HCT116 (cell line): ENCODE results near the gene PPFIA2. TPM values are rescaled to one million over a fixed set of nuclear protein-coding genes. Genes with fewer than 3 reads are reported as not detected.

Experiments used
- ATAC-seq: fragments of 200-7000 bp; cut with Tn5 transposase; 2 replicates; pipeline ENCODE4 v1.9.1; 2020; ENCODE audit warnings: mild to moderate bottlenecking, moderate library complexity
- BruUV-seq: library from RNA; stranded (reverse); fragments of 400-500 nt; replicated peaks from 2 replicates; lab custom pipeline; 2021; lab: Mats Ljungman, UMichigan
- CTCF ChIA-PET: fragments of 300-600 bp; sonication (Branson Sonifier 250); formaldehyde crosslinking; loops from one replicate; lab custom pipeline; 2021; ENCODE audit warnings: antibody characterized with exemption; lab: Charles Lee
- POLR2A ChIA-PET: fragments of 300-600, 350-600 bp; sonication (Branson Sonifier 250); formaldehyde crosslinking; loops from one replicate; lab custom pipeline; 2021; ENCODE audit warnings: antibody characterized with exemption; lab: Charles Lee
- RAD21 ChIA-PET, 2 experiments: fragments of 300-600 bp; sonication (Branson Sonifier 250); formaldehyde crosslinking; loops; one replicate each; lab custom pipeline; 2023; ENCODE audit warnings: low total read pairs in 2 of 2; ENCODE audit not compliant: uncharacterized antibody in 2 of 2, unreplicated experiment in 2 of 2, low non-redundant PET in 1 of 2; lab: Charles Lee
- DNase-seq: peaks from one replicate; pipeline ENCODE4 v3.0.0-alpha.2; 2010; ENCODE audit warnings: low read depth, low spot score
- H2AFZ ChIP-seq: fragments of 200-600 bp; shearing (Covaris generic), sonication (generic); 2 replicates; pipeline ENCODE4 v1.6.1; 2017; ENCODE audit warnings: low read depth, mixed run types, mixed read lengths, antibody characterized with exemption, low read length; ENCODE audit not compliant: poor library complexity, severe bottlenecking
- H3K27ac ChIP-seq: 2 replicates; pipeline ENCODE4 v1.5.1; 2012; ENCODE audit warnings: low read depth, low read length
- H3K27me3 ChIP-seq: fragments of 200-600 bp; sonication (generic); 2 replicates; pipeline ENCODE4 v1.6.1; 2016; ENCODE audit warnings: mixed run types, low read length, mixed read lengths; ENCODE audit not compliant: insufficient read depth
- H3K36me3 ChIP-seq, 2 experiments: fragments of 200-500 bp in 1 of 2; fragments of 200-600 bp in 1 of 2; sonication (Bioruptor generic) in 1 of 2; sonication (generic) in 1 of 2; 2 replicates each; pipeline versions ENCODE4 v1.5.1 to v1.6.1; 2014 to 2016; ENCODE audit warnings: low read length in 2 of 2, inconsistent platforms in 1 of 2, mixed read lengths in 1 of 2, mixed run types in 1 of 2; ENCODE audit not compliant: insufficient read depth in 2 of 2, control insufficient read depth in 1 of 2
- H3K4me1 ChIP-seq, 2 experiments: fragments of 200-600 bp in 1 of 2; sonication (generic) in 1 of 2; 2 replicates each; pipeline versions ENCODE4 v1.5.1 to v1.6.1; 2012 to 2017; ENCODE audit warnings: low read length in 2 of 2, inconsistent platforms in 1 of 2, mild to moderate bottlenecking in 1 of 2, mixed read lengths in 1 of 2, mixed run types in 1 of 2, moderate library complexity in 1 of 2; ENCODE audit not compliant: insufficient read depth in 2 of 2, control insufficient read depth in 1 of 2
- H3K4me2 ChIP-seq: fragments of 200-600 bp; sonication (generic); 2 replicates; pipeline ENCODE4 v1.6.1; 2017; ENCODE audit warnings: mixed run types, low read length, mixed read lengths
- H3K4me3 ChIP-seq, 2 experiments: fragments of 200-600 bp in 1 of 2; sonication (generic) in 1 of 2; replicated peaks in 1 of 2; 2 replicates each; pipeline ENCODE4 v1.5.1; 2011 to 2016; ENCODE audit warnings: low read length in 2 of 2, control low read depth in 1 of 2, low read depth in 1 of 2, mild to moderate bottlenecking in 1 of 2, mixed read lengths in 1 of 2, mixed run types in 1 of 2
- H3K79me2 ChIP-seq: fragments of 200-600 bp; sonication (generic); 2 replicates; pipeline ENCODE4 v1.6.1; 2017; ENCODE audit warnings: mild to moderate bottlenecking, mixed run types, low read length, moderate library complexity, mixed read lengths; ENCODE audit not compliant: insufficient read depth
- H3K9ac ChIP-seq: fragments of 200-600 bp; sonication (generic); 2 replicates; pipeline ENCODE4 v1.6.1; 2016; ENCODE audit warnings: low read length, mixed read lengths
- H3K9me2 ChIP-seq: fragments of 200-600 bp; sonication (generic), shearing (Covaris generic); 2 replicates; pipeline ENCODE4 v1.6.1; 2017; ENCODE audit warnings: mixed run types, mild to moderate bottlenecking, moderate library complexity; ENCODE audit not compliant: insufficient read depth
- H3K9me3 ChIP-seq, 2 experiments: fragments of 200-500 bp in 1 of 2; fragments of 200-600 bp in 1 of 2; sonication (Bioruptor generic) in 1 of 2; sonication (generic) in 1 of 2; 2 replicates each; pipeline ENCODE4 v1.6.1; 2014 to 2017; ENCODE audit warnings: low read length in 2 of 2, mixed read lengths in 2 of 2, inconsistent platforms in 1 of 2, low read depth in 1 of 2, mild to moderate bottlenecking in 1 of 2, mixed run types in 1 of 2, moderate library complexity in 1 of 2; ENCODE audit not compliant: control insufficient read depth in 1 of 2, insufficient read depth in 1 of 2
- H4K20me1 ChIP-seq: fragments of 200-600 bp; sonication (generic), shearing (Covaris generic); 2 replicates; pipeline ENCODE4 v1.6.1; 2017; ENCODE audit warnings: mixed run types, mild to moderate bottlenecking, moderate library complexity; ENCODE audit not compliant: insufficient read depth
- ATF3 ChIP-seq: IDR thresholded peaks from 2 replicates; pipeline ENCODE4 v1.6.1; 2012
- CBX3 ChIP-seq: IDR thresholded peaks from 2 replicates; pipeline ENCODE4 v1.6.1; 2012; ENCODE audit warnings: low read depth
- CEBPB ChIP-seq: IDR thresholded peaks from 2 replicates; pipeline ENCODE4 v1.6.1; 2012; ENCODE audit warnings: low read depth
- EGR1 ChIP-seq: IDR thresholded peaks from 2 replicates; pipeline ENCODE4 v1.6.1; 2012; ENCODE audit warnings: low read depth
- ELF1 ChIP-seq: IDR thresholded peaks from 2 replicates; pipeline ENCODE4 v1.6.1; 2012; ENCODE audit warnings: low read depth, borderline replicate concordance
- EZH2 ChIP-seq: fragments of 200-600 bp; sonication (generic); IDR thresholded peaks from 2 replicates; pipeline ENCODE4 v1.6.1; 2017; ENCODE audit warnings: antibody characterized with exemption, mixed run types
- EZH2phosphoT487 ChIP-seq: fragments of 200-600 bp; IDR thresholded peaks from 2 replicates; pipeline ENCODE4 v1.6.1; 2018; ENCODE audit warnings: antibody characterized with exemption, borderline replicate concordance
- JUND ChIP-seq: IDR thresholded peaks from 2 replicates; pipeline ENCODE4 v1.6.1; 2012
- POLR2A ChIP-seq: IDR thresholded peaks from 2 replicates; pipeline ENCODE4 v1.7.0; 2011; ENCODE audit warnings: borderline replicate concordance; ENCODE audit not compliant: insufficient read depth, insufficient read length; ENCODE audit errors: extremely low read depth
- RAD21 ChIP-seq: IDR thresholded peaks from 2 replicates; pipeline ENCODE4 v1.6.1; 2012; ENCODE audit warnings: low read depth, mild to moderate bottlenecking
- SIN3A ChIP-seq: IDR thresholded peaks from 2 replicates; pipeline ENCODE4 v1.6.1; 2012; ENCODE audit warnings: low read depth
- SP1 ChIP-seq: IDR thresholded peaks from 2 replicates; pipeline ENCODE4 v1.6.1; 2012; ENCODE audit warnings: low read depth
- SRF ChIP-seq: IDR thresholded peaks from 2 replicates; pipeline ENCODE4 v1.6.1; 2012; ENCODE audit warnings: low read depth
- YY1 ChIP-seq: IDR thresholded peaks from 2 replicates; pipeline ENCODE4 v1.6.1; 2011; ENCODE audit warnings: low read length, low read depth, moderate library complexity, mild to moderate bottlenecking; ENCODE audit not compliant: insufficient replicate concordance; ENCODE audit errors: extremely low read depth
- ZFX ChIP-seq: fragments of 450-650 bp; IDR thresholded peaks from 2 replicates; pipeline ENCODE4 v1.6.1; 2017
- intact Hi-C: fragments of 100-400 bp; cut with micrococcal nuclease; formaldehyde crosslinking; loops from 2 replicates; pipeline ENCODE4 v1.10.0; 2022
- total RNA-seq: library from RNA; stranded (reverse); gene quantifications from one replicate; pipeline ENCODE4 v1.2.1, GENCODE V29; 2021; ENCODE audit not compliant: unreplicated experiment
- TF ChIP-seq, protein P1 (sequence below), 3 experiments: fragments of 200-600 bp in 1 of 3; sonication (generic) in 1 of 3; IDR thresholded peaks in 2 of 3; conservative IDR thresholded peaks in 1 of 3; 2 replicates each; pipeline ENCODE4 v1.5.1; 2012 to 2017; ENCODE audit warnings: low read depth in 2 of 3, low read length in 2 of 3, antibody characterized with exemption in 1 of 3, borderline replicate concordance in 1 of 3, control low read depth in 1 of 3, mild to moderate bottlenecking in 1 of 3, mixed read lengths in 1 of 3, mixed run types in 1 of 3, moderate library complexity in 1 of 3; ENCODE audit not compliant: insufficient read depth in 1 of 3
- TF ChIP-seq, protein P2 (sequence below): IDR thresholded peaks from 2 replicates; pipeline ENCODE4 v1.6.1; 2012; ENCODE audit warnings: low read depth
- TF ChIP-seq, protein P3 (sequence below): IDR thresholded peaks from 2 replicates; pipeline ENCODE4 v1.6.1; 2011; ENCODE audit warnings: mild to moderate bottlenecking, low read length, moderate library complexity; ENCODE audit not compliant: insufficient replicate concordance; ENCODE audit errors: extremely low read depth
- TF ChIP-seq, protein P4 (sequence below): IDR thresholded peaks from 2 replicates; pipeline ENCODE4 v1.6.1; 2012

Gene PPFIA2
- total RNA-seq, 1 experiment from 2014 or later = not detected

DNA sequence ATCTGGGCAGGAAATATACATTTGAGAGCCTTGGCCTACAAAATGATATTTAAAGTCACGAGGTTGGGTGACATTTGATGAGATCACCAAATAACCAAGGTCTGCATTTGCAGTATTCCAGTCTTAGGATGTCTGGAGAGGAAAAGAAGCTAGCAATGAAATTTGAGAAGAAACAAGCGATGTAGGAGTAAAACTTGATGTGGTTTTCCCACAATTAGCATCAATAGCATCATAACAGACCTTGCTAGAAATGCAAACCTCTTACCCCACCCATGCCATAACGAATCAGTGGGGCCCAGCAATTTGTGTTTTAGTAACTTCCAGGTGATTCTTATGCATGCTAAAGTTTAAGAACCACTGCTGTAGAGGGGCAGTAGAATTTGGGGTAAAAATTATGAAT, 219.9 kb downstream of the PPFIA2 start:
- no peak overlapping the region for H2AFZ ChIP-seq
- CTCF ChIA-PET = no interaction called here

More for the DNA sequence above, 219.9 kb downstream of the PPFIA2 start:
- Histone ChIP-seq H3K36me3 (no peaks in the 10 kb centered on the region), H3K4me2 (no peak overlapping the region), H3K9me2 (no peaks in the 10 kb centered on the region), H3K27me3 (no peaks in the 10 kb centered on the region), H3K9ac (no peak overlapping the region), H3K27ac (no peak overlapping the region), H3K9me3 (no peaks in the 10 kb centered on the region), H4K20me1 (no peaks in the 10 kb centered on the region), H3K79me2 (no peaks in the 10 kb centered on the region), H3K4me3 (no peak overlapping the region), H3K4me1 (no peaks in the 10 kb centered on the region)
- BruUV-seq = no TSS peak
- TF ChIP-seq ZFX (no peak), ELF1 (no peak), ATF3 (no peak), EGR1 (no peak), EZH2 (no peak), YY1 (no peak), EZH2phosphoT487 (no peak), SP1 (no peak), SIN3A (no peak), POLR2A (no peak), CBX3 (no peak), JUND (no peak), CEBPB (no peak), RAD21 (no peak), SRF (no peak)
- TF ChIP-seq, protein P1, sequence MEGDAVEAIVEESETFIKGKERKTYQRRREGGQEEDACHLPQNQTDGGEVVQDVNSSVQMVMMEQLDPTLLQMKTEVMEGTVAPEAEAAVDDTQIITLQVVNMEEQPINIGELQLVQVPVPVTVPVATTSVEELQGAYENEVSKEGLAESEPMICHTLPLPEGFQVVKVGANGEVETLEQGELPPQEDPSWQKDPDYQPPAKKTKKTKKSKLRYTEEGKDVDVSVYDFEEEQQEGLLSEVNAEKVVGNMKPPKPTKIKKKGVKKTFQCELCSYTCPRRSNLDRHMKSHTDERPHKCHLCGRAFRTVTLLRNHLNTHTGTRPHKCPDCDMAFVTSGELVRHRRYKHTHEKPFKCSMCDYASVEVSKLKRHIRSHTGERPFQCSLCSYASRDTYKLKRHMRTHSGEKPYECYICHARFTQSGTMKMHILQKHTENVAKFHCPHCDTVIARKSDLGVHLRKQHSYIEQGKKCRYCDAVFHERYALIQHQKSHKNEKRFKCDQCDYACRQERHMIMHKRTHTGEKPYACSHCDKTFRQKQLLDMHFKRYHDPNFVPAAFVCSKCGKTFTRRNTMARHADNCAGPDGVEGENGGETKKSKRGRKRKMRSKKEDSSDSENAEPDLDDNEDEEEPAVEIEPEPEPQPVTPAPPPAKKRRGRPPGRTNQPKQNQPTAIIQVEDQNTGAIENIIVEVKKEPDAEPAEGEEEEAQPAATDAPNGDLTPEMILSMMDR (IDR thresholded peaks at IDR 0.05 in 2 of 3, conservative IDR thresholded peaks at IDR 0.05 in 1 of 3; ENCODE audit: borderline replicate concordance in 1 of 3, insufficient read depth in 1 of 3, low read depth in 2 of 3, low read length in 2 of 3) = no peak
- TF ChIP-seq, protein P2, sequence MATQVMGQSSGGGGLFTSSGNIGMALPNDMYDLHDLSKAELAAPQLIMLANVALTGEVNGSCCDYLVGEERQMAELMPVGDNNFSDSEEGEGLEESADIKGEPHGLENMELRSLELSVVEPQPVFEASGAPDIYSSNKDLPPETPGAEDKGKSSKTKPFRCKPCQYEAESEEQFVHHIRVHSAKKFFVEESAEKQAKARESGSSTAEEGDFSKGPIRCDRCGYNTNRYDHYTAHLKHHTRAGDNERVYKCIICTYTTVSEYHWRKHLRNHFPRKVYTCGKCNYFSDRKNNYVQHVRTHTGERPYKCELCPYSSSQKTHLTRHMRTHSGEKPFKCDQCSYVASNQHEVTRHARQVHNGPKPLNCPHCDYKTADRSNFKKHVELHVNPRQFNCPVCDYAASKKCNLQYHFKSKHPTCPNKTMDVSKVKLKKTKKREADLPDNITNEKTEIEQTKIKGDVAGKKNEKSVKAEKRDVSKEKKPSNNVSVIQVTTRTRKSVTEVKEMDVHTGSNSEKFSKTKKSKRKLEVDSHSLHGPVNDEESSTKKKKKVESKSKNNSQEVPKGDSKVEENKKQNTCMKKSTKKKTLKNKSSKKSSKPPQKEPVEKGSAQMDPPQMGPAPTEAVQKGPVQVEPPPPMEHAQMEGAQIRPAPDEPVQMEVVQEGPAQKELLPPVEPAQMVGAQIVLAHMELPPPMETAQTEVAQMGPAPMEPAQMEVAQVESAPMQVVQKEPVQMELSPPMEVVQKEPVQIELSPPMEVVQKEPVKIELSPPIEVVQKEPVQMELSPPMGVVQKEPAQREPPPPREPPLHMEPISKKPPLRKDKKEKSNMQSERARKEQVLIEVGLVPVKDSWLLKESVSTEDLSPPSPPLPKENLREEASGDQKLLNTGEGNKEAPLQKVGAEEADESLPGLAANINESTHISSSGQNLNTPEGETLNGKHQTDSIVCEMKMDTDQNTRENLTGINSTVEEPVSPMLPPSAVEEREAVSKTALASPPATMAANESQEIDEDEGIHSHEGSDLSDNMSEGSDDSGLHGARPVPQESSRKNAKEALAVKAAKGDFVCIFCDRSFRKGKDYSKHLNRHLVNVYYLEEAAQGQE = no peak
- TF ChIP-seq, protein P3, sequence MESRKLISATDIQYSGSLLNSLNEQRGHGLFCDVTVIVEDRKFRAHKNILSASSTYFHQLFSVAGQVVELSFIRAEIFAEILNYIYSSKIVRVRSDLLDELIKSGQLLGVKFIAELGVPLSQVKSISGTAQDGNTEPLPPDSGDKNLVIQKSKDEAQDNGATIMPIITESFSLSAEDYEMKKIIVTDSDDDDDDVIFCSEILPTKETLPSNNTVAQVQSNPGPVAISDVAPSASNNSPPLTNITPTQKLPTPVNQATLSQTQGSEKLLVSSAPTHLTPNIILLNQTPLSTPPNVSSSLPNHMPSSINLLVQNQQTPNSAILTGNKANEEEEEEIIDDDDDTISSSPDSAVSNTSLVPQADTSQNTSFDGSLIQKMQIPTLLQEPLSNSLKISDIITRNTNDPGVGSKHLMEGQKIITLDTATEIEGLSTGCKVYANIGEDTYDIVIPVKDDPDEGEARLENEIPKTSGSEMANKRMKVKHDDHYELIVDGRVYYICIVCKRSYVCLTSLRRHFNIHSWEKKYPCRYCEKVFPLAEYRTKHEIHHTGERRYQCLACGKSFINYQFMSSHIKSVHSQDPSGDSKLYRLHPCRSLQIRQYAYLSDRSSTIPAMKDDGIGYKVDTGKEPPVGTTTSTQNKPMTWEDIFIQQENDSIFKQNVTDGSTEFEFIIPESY = no peak
- TF ChIP-seq, protein P4, sequence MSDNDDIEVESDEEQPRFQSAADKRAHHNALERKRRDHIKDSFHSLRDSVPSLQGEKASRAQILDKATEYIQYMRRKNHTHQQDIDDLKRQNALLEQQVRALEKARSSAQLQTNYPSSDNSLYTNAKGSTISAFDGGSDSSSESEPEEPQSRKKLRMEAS = no peak
- intact Hi-C loops = no loop called here
- no peak for ATAC-seq
- POLR2A ChIA-PET = no interaction called here
- RAD21 ChIA-PET = no interaction called here
- DNase-seq = no peak
